ENCODE results near the gene KLF2.

KLF2 gene

GRCh38 chr19:16375157-16375935 is 50.7 kb downstream of the KLF2 start:
- Histone ChIP-seq H3K9ac (ENCODE audit: low read length) (no peak overlapping the region), H2AFZ (ENCODE audit: low read length) (no peak overlapping the region), H3K4me2 (ENCODE audit: low read depth, low read length) (no peak overlapping the region), H3K27ac (ENCODE audit: low read length) (no peak overlapping the region), H3K79me2 (ENCODE audit: low read length) (0 out of 2 replicates have a peak, but pooled peaks cover 2% of the 10 kb centered on the region), H3K4me1 (ENCODE audit: low read length) (peaks cover 33% of the 10 kb centered on the region), H3F3A (ENCODE audit: insufficient read depth, low read length) (peaks cover 27% of the 10 kb centered on the region), H3K9me2 (replicated peaks; ENCODE audit: insufficient read depth, low read length) (no peaks in the 10 kb centered on the region), H4K20me1 (ENCODE audit: insufficient read depth, low read length) (no peaks in the 10 kb centered on the region), H3K27me3 (replicated peaks; ENCODE audit: insufficient read depth, low read length) (no peaks in the 10 kb centered on the region), H3K9me3 (replicated peaks; ENCODE audit: insufficient read depth, low read length) (no peaks in the 10 kb centered on the region), H3K4me3 (ENCODE audit: low read length) (no peak overlapping the region), H3K36me3 (replicated peaks; ENCODE audit: insufficient read depth, low read length) (no peaks in the 10 kb centered on the region)
- no peak for DNase-seq
- TF ChIP-seq EZH2phosphoT487 (IDR thresholded peaks at IDR 0.05; ENCODE audit: low read length) (no peak), CTCF (IDR thresholded peaks at IDR 0.05; ENCODE audit: low read length) (no peak), EZH2 (optimal IDR thresholded peaks at IDR 0.05; ENCODE audit: low read depth, low read length) (no peak)

- no peak overlapping the region for H3K4me2 ChIP-seq (ENCODE audit: low read depth, low read length)
- H2AFZ ChIP-seq (ENCODE audit: low read length): no peak overlapping the region
- no peaks in the 10 kb centered on the region for H4K20me1 ChIP-seq (ENCODE audit: insufficient read depth, low read length)
- H3K9me2 ChIP-seq (replicated peaks; ENCODE audit: insufficient read depth, low read length): no peaks in the 10 kb centered on the region
- no peak overlapping the region for H3K9ac ChIP-seq (ENCODE audit: low read length)
- no peak overlapping the region for H3K27ac ChIP-seq (ENCODE audit: low read length)
- H3K4me1 ChIP-seq (ENCODE audit: low read length): peaks cover 28% of the 10 kb centered on the region
- H3K9me3 ChIP-seq (replicated peaks; ENCODE audit: insufficient read depth, low read length): no peaks in the 10 kb centered on the region
- H3K79me2 ChIP-seq (ENCODE audit: low read length): 0 out of 2 replicates have a peak, but pooled peaks cover 7% of the 10 kb centered on the region
- H3K36me3 ChIP-seq (replicated peaks; ENCODE audit: insufficient read depth, low read length): no peaks in the 10 kb centered on the region
- peaks cover 24% of the 10 kb centered on the region for H3F3A ChIP-seq (ENCODE audit: insufficient read depth, low read length)
- TF ChIP-seq EZH2 (optimal IDR thresholded peaks at IDR 0.05; ENCODE audit: low read depth, low read length): no peak
- TF ChIP-seq CTCF (IDR thresholded peaks at IDR 0.05; ENCODE audit: low read length): no peak
- TF ChIP-seq EZH2phosphoT487 (IDR thresholded peaks at IDR 0.05; ENCODE audit: low read length): no peak
- no peak overlapping the region for H3K4me3 ChIP-seq (ENCODE audit: low read length)
- H3K27me3 ChIP-seq (replicated peaks; ENCODE audit: insufficient read depth, low read length): no peaks in the 10 kb centered on the region
- no peak for DNase-seq
These were observed 51.2 kb downstream of the KLF2 start for GRCh38 chr19:16375936-16376185.

GRCh38 chr19:16376241-16376640 is 51.6 kb downstream of the KLF2 start:
- Histone ChIP-seq H3K9me2 (replicated peaks; ENCODE audit: insufficient read depth, low read length) (no peaks in the 10 kb centered on the region), H3K4me1 (ENCODE audit: low read length) (peaks cover 24% of the 10 kb centered on the region), H3K9ac (ENCODE audit: low read length) (no peak overlapping the region), H3K9me3 (replicated peaks; ENCODE audit: insufficient read depth, low read length) (no peaks in the 10 kb centered on the region), H4K20me1 (ENCODE audit: insufficient read depth, low read length) (no peaks in the 10 kb centered on the region), H3K27me3 (replicated peaks; ENCODE audit: insufficient read depth, low read length) (no peaks in the 10 kb centered on the region), H3F3A (ENCODE audit: insufficient read depth, low read length) (peaks cover 20% of the 10 kb centered on the region), H3K36me3 (replicated peaks; ENCODE audit: insufficient read depth, low read length) (no peaks in the 10 kb centered on the region), H3K79me2 (ENCODE audit: low read length) (peaks cover 9% of the 10 kb centered on the region; the same call in 1 of the 2 replicates), H2AFZ (ENCODE audit: low read length) (no peak overlapping the region), H3K4me3 (ENCODE audit: low read length) (no peak overlapping the region), H3K4me2 (ENCODE audit: low read depth, low read length) (no peak overlapping the region), H3K27ac (ENCODE audit: low read length) (no peak overlapping the region)
- TF ChIP-seq EZH2phosphoT487 (IDR thresholded peaks at IDR 0.05; ENCODE audit: low read length) (no peak), CTCF (IDR thresholded peaks at IDR 0.05; ENCODE audit: low read length) (no peak), EZH2 (optimal IDR thresholded peaks at IDR 0.05; ENCODE audit: low read depth, low read length) (no peak)
- no peak for DNase-seq
